ENCODE measurements around the gene ALG12.
A peak's percentile ranks its signal among the peaks of the same experiment; 100 is the strongest.

ALG12 gene

DNA sequence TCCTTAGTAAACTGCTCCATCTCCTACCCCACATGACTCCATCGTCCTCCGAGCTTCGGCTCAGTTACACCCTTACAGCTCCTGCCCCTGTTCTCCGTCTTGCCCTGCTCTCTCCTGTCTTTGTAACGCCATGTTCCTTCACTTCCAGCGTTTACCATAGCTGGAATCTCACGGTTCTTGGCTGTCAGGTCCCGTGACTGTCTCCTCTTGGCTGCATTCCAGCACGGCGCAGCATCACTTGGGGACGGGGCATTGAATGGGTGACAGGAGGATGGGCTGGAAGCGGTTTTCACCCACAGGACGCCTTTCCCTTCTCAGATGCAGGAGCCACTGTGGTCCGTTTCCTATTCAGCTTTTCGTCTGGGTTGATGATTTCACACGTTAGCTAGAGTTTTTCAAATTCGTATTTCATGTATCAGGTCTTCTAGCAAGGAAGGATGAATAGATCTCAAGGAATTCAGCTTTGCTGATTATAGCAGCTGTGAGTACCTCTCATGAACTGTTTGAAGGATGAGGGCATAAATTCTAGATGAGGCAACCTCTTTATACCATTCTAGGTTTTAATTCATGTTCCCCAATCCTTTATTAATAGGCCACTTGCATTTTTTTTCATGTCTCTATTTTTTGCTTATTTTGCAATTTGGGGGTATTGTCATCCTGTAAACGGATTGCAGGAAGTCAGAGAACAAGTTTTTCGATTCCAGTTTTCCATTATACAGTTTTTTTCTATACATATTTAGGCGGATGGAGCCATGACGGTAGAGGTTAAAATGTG lies 35.5 kb downstream of the ALG12 start:
- no peak overlapping the region for H3K4me3 Mint-ChIP-seq
- peaks cover 10% of the 10 kb centered on the region for H3K9me3 Mint-ChIP-seq
- H3K27ac Mint-ChIP-seq: peak overlapping the region; percentile 60
- peaks cover 36% of the 10 kb centered on the region for H3K4me1 Mint-ChIP-seq (ENCODE audit: low read depth)
- H3K36me3 Mint-ChIP-seq (ENCODE audit: low read depth): peaks cover 55% of the 10 kb centered on the region
- no peaks in the 10 kb centered on the region for H3K27me3 Mint-ChIP-seq (ENCODE audit: low read depth)
- no peak for DNase-seq (ENCODE audit: low spot score)

DNA sequence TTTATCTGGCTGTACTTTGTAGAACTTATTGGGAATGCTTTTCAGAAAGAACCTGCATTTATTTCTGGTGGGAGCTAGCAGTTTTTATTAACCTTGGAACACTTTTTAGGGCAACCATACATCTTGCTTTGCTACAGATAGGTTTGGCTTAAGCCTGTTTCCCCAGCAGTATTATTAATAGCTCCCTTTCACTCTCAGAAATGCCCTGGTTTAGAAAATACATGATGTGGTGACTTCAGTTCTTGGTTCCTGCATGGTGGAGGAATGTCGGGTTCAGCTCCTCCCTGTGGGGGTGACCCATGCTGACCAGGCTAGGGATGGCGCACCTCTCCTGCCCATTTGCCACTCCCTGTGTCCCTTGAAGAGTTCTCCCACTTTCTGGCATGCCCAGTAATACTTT lies 36.4 kb downstream of the ALG12 start:
- H3K27me3 Mint-ChIP-seq (ENCODE audit: low read depth): no peaks in the 10 kb centered on the region
- H3K27ac Mint-ChIP-seq: peak overlapping the region; percentile 32

DNA sequence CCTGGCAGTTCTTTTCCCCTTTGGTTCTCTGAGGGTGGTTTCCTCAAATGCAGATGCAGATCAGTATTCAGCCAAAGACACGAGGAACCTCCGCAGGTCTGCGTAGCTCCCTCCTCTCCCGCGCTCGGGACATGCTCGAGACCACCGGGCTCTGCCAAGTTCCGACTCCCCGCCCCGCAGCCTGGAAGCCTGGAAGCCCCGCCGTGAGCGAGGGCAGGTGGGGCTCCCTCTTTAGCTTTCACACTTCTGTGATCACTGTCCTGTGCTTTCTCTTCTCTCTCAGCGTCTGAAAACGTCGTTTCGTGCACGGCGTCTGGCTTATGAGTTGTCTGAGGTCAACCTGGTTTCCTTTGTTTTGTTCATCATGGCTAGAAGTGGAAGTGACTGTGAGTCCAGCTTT lies 38.0 kb downstream of the ALG12 start:
- peak overlapping the region; percentile 86 for H3K27ac Mint-ChIP-seq
- peaks cover 54% of the 10 kb centered on the region for H3K36me3 Mint-ChIP-seq (ENCODE audit: low read depth)
- H3K4me3 Mint-ChIP-seq: peak overlapping the region; percentile 71
- peaks cover 37% of the 10 kb centered on the region for H3K4me1 Mint-ChIP-seq (ENCODE audit: low read depth)
- peaks cover 12% of the 10 kb centered on the region for H3K9me3 Mint-ChIP-seq
- DNase-seq (ENCODE audit: low spot score): peak; percentile 32
- H3K27me3 Mint-ChIP-seq (ENCODE audit: low read depth): no peaks in the 10 kb centered on the region

More for the DNA sequence above, 36.4 kb downstream of the ALG12 start:
- peaks cover 50% of the 10 kb centered on the region for H3K36me3 Mint-ChIP-seq (ENCODE audit: low read depth)
- DNase-seq (ENCODE audit: low spot score): no peak
- H3K4me3 Mint-ChIP-seq: peak overlapping the region; percentile 25
- peaks cover 37% of the 10 kb centered on the region for H3K4me1 Mint-ChIP-seq (ENCODE audit: low read depth)
- H3K9me3 Mint-ChIP-seq: peaks cover 12% of the 10 kb centered on the region

- no peak for DNase-seq (ENCODE audit: low spot score)
- H3K4me1 Mint-ChIP-seq (ENCODE audit: low read depth): peaks cover 37% of the 10 kb centered on the region
- H3K27ac Mint-ChIP-seq: peak overlapping the region; percentile 86
- peaks cover 12% of the 10 kb centered on the region for H3K9me3 Mint-ChIP-seq
- no peaks in the 10 kb centered on the region for H3K27me3 Mint-ChIP-seq (ENCODE audit: low read depth)
- peaks cover 56% of the 10 kb centered on the region for H3K36me3 Mint-ChIP-seq (ENCODE audit: low read depth)
- H3K4me3 Mint-ChIP-seq: peak overlapping the region; percentile 71
Observed at GRCh38 chr22:49879871-49880270, 38.4 kb downstream of the ALG12 start.

DNA sequence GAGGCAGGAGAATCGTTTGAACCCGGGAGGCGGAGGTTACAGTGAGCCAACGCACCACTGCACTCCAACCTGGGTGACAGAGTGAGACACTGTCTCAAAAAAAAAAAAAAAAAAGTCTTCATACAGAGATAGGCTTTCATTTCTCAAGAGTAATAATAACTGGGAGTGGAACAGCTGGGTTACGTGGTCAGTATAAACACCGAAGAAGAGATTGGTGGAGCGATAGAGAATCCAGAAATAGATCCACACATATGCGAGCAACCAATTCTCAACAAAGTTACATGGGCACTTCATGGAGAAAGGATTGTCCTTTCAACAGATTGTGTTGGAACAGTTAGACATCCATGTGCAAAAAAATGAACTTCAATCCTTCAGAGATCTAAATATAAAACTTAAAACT lies 40.0 kb downstream of the ALG12 start:
- DNase-seq (ENCODE audit: low spot score): no peak
- peaks cover 12% of the 10 kb centered on the region for H3K9me3 Mint-ChIP-seq
- no peaks in the 10 kb centered on the region for H3K27me3 Mint-ChIP-seq (ENCODE audit: low read depth)
- H3K27ac Mint-ChIP-seq: peak overlapping the region; percentile 15
- peaks cover 45% of the 10 kb centered on the region for H3K4me1 Mint-ChIP-seq (ENCODE audit: low read depth)
- H3K36me3 Mint-ChIP-seq (ENCODE audit: low read depth): peaks cover 57% of the 10 kb centered on the region
- H3K4me3 Mint-ChIP-seq: no peak overlapping the region

DNA sequence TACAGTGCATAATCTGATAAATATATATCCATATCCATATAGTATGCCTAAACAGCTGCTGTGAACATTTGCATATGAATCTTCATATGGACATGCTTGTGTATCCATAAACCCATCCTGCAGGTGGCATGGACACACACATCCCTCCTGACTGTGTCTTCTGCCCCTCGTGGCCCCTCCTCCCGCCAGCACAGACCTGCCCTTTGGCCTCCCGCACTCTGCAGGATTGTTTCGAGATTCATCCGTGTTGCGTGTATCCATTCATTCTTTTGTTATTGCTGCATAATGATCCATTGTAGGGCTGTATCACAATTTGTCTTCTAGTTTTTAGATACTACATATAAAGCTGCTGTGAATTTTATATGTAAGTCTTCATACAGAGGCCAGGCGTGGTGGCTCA lies 40.6 kb downstream of the ALG12 start:
- H3K36me3 Mint-ChIP-seq (ENCODE audit: low read depth): peaks cover 61% of the 10 kb centered on the region
- no peak for DNase-seq (ENCODE audit: low spot score)
- H3K4me3 Mint-ChIP-seq: no peak overlapping the region
- H3K27me3 Mint-ChIP-seq (ENCODE audit: low read depth): no peaks in the 10 kb centered on the region
- peaks cover 43% of the 10 kb centered on the region for H3K4me1 Mint-ChIP-seq (ENCODE audit: low read depth)
- H3K27ac Mint-ChIP-seq: peak overlapping the region; percentile 31
- peaks cover 12% of the 10 kb centered on the region for H3K9me3 Mint-ChIP-seq

GRCh38 chr22:49873228-49873940 lies 44.9 kb downstream of the ALG12 start:
- DNase-seq (ENCODE audit: low spot score): no peak
- H3K27ac Mint-ChIP-seq: no peak overlapping the region
- peaks cover 65% of the 10 kb centered on the region for H3K36me3 Mint-ChIP-seq (ENCODE audit: low read depth)
- H3K9me3 Mint-ChIP-seq: peaks cover 23% of the 10 kb centered on the region
- H3K4me1 Mint-ChIP-seq (ENCODE audit: low read depth): peaks cover 49% of the 10 kb centered on the region
- no peak overlapping the region for H3K4me3 Mint-ChIP-seq
- no peaks in the 10 kb centered on the region for H3K27me3 Mint-ChIP-seq (ENCODE audit: low read depth)

- no peak for DNase-seq (ENCODE audit: low spot score)
- H3K36me3 Mint-ChIP-seq (ENCODE audit: low read depth): peaks cover 67% of the 10 kb centered on the region
- H3K27ac Mint-ChIP-seq: no peak overlapping the region
- H3K27me3 Mint-ChIP-seq (ENCODE audit: low read depth): no peaks in the 10 kb centered on the region
- H3K4me3 Mint-ChIP-seq: no peak overlapping the region
- H3K4me1 Mint-ChIP-seq (ENCODE audit: low read depth): peaks cover 54% of the 10 kb centered on the region
- H3K9me3 Mint-ChIP-seq: peaks cover 23% of the 10 kb centered on the region
Observed at GRCh38 chr22:49872347-49872746, 45.9 kb downstream of the ALG12 start.

DNA sequence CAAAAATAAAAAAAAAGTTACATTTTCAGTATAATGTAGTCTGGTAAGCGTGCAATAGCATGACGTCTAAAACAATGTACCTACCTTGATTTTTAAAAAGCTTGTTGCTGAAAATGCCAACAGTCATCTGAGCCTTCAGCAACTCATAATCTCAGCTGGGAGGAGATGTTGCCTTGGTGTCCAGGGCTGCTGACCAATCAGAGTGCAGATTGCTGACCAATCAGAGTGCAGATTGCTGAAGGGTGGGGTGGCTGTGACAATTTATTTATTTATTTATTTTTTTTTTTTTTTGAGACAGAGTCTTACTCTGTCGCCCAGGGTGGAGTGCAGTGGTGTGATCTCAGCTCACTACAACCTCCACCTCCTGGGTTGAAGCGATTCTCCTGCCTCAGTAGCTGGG lies 46.8 kb downstream of the ALG12 start:
- no peak overlapping the region for H3K4me3 Mint-ChIP-seq
- no peaks in the 10 kb centered on the region for H3K27me3 Mint-ChIP-seq (ENCODE audit: low read depth)
- peaks cover 70% of the 10 kb centered on the region for H3K36me3 Mint-ChIP-seq (ENCODE audit: low read depth)
- peaks cover 32% of the 10 kb centered on the region for H3K9me3 Mint-ChIP-seq
- peaks cover 62% of the 10 kb centered on the region for H3K4me1 Mint-ChIP-seq (ENCODE audit: low read depth)
- no peak for DNase-seq (ENCODE audit: low spot score)
- no peak overlapping the region for H3K27ac Mint-ChIP-seq

DNA sequence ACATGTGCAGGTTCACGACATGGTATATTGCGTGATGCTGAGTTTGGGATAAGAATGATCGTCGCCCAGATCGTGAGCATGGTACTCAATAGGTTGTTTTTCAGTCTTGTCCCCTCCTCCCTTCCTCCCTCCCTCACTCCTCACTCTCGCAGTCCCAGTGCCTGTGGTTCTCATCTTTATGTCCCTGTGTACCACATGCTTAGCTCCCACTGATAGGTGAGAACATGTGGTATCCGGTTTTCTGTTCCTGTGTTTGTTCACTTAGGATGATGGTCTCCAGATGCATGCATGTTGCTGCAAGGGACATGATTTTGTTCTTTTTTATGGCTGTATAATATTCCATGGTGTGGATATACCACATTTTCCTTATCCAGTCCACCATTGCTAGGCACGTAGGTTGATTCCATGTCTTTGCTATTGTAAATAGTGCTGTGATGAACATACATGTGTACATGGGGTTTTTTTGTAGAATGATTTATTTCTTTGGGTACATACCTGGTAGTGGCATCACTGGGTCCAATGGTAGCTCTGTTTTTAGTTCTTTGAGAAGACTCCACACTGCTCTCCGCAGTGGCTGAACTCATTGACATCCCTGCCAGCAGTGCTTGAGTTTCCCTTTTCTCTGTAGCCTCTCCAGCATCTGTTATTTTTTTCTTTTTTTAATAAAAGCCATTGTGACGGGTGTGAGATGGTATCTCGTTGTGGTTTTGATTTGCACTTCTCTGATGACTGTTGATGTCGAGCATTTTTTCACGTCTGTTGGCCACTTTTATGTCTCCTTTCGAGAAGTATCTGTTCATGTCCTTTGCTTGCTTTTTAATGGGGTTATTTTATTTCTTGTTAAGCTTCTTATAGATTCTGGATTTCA lies 48.2 kb downstream of the ALG12 start:
- Mint-ChIP-seq H3K27me3 (ENCODE audit: low read depth) (no peaks in the 10 kb centered on the region), H3K4me1 (ENCODE audit: low read depth) (peaks cover 71% of the 10 kb centered on the region), H3K27ac (peak overlapping the region; percentile 82), H3K4me3 (peak overlapping the region; percentile 63), H3K9me3 (peaks cover 43% of the 10 kb centered on the region), H3K36me3 (ENCODE audit: low read depth) (peaks cover 70% of the 10 kb centered on the region)
- peak; percentile 56 for DNase-seq (ENCODE audit: low spot score)

DNA sequence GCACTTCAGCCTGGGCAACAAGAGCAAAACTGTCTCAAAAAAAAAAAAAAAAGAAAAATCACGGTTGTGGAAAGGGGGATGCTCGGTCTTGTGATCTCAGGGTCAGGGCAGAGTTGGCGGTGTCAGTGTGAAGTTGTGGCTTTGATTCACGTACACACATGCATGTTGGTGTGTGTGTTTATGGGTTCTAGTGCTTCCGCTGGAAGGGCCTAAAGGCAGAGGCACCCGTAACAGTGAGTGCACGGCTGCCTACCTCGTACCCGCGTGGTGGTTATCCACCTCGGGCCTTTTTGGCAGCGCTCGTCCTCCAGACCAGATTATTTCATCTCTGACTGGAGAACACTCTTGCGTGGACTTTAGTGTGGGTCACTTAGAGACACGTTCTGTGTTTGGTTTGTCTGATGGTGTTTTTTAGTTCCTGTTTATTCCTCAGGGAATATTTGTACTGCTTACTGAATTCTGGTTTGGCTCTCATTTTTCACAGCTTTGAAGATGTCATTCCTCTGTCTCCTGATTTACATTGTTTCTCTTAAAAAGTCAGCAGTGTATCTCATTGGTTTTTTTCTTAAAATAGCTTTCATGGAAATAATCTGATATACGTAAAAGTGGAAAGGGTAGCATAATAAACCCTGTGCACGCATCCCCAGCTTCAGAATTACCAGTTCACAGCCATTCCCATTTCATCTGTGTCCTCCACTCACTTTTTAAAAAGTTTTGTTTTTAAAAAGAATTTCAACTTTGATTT lies 49.0 kb downstream of the ALG12 start:
- Mint-ChIP-seq H3K27me3 (ENCODE audit: low read depth) (no peaks in the 10 kb centered on the region), H3K4me1 (ENCODE audit: low read depth) (peaks cover 71% of the 10 kb centered on the region), H3K27ac (peak overlapping the region; percentile 82), H3K9me3 (peaks cover 43% of the 10 kb centered on the region), H3K36me3 (ENCODE audit: low read depth) (peaks cover 67% of the 10 kb centered on the region), H3K4me3 (peak overlapping the region; percentile 63)
- DNase-seq (ENCODE audit: low spot score): no peak

GRCh38 chr22:49867303-49868265 lies 50.7 kb downstream of the ALG12 start:
- H3K4me1 Mint-ChIP-seq (ENCODE audit: low read depth): peaks cover 62% of the 10 kb centered on the region
- peak overlapping the region; percentile 88 for H3K27ac Mint-ChIP-seq
- DNase-seq (ENCODE audit: low spot score): peak; percentile 37
- peaks cover 60% of the 10 kb centered on the region for H3K36me3 Mint-ChIP-seq (ENCODE audit: low read depth)
- H3K27me3 Mint-ChIP-seq (ENCODE audit: low read depth): no peaks in the 10 kb centered on the region
- H3K9me3 Mint-ChIP-seq: peaks cover 43% of the 10 kb centered on the region
- H3K4me3 Mint-ChIP-seq: peak overlapping the region; percentile 68
